ENCODE data around the gene LMTK2.
A peak's percentile ranks its signal among the peaks of the same experiment; 100 is the strongest.

Gene LMTK2

GRCh38 chr7:98175260-98175940, 68.7 kb downstream of the LMTK2 start:
- no peak for DNase-seq (ENCODE audit: low read depth in 2 of 2)

GRCh38 chr7:98177553-98177952, 70.9 kb downstream of the LMTK2 start:
- no peak for DNase-seq (ENCODE audit: low read depth in 2 of 2)

GRCh38 chr7:98178321-98178720, 71.7 kb downstream of the LMTK2 start:
- DNase-seq (ENCODE audit: low read depth in 2 of 2): no peak

- no peak for DNase-seq (ENCODE audit: low read depth in 2 of 2)
These were observed 72.3 kb downstream of the LMTK2 start for GRCh38 chr7:98178762-98179490.

GRCh38 chr7:98180751-98181150, 74.1 kb downstream of the LMTK2 start:
- no peak for DNase-seq (ENCODE audit: low read depth in 2 of 2)

GRCh38 chr7:98185101-98185500, 78.4 kb downstream of the LMTK2 start:
- no peak for DNase-seq (ENCODE audit: low read depth in 2 of 2)

GRCh38 chr7:98186452-98187137, 79.9 kb downstream of the LMTK2 start:
- DNase-seq (ENCODE audit: low read depth in 2 of 2): no peak

GRCh38 chr7:98187138-98187502, 80.5 kb downstream of the LMTK2 start:
- DNase-seq (ENCODE audit: low read depth in 2 of 2): no peak

GRCh38 chr7:98189559-98189958, 82.9 kb downstream of the LMTK2 start:
- DNase-seq (ENCODE audit: low read depth in 2 of 2): no peak

GRCh38 chr7:98191668-98192431, 85.2 kb downstream of the LMTK2 start:
- DNase-seq (ENCODE audit: low read depth in 2 of 2): no peak

GRCh38 chr7:98192781-98193457, 86.3 kb downstream of the LMTK2 start:
- DNase-seq (ENCODE audit: low read depth in 2 of 2): no peak

GRCh38 chr7:98193474-98194180, 87.0 kb downstream of the LMTK2 start:
- no peak for DNase-seq (ENCODE audit: low read depth in 2 of 2)

GRCh38 chr7:98194186-98194585, 87.5 kb downstream of the LMTK2 start:
- no peak for DNase-seq (ENCODE audit: low read depth in 2 of 2)

- DNase-seq (ENCODE audit: low read depth in 2 of 2): no peak
These were observed 88.2 kb downstream of the LMTK2 start for GRCh38 chr7:98194672-98195457.

- no peak for DNase-seq (ENCODE audit: low read depth in 2 of 2)
These were observed 90.3 kb downstream of the LMTK2 start for GRCh38 chr7:98196706-98197605.

- no peak for DNase-seq (ENCODE audit: low read depth in 2 of 2)
These were observed 92.5 kb downstream of the LMTK2 start for GRCh38 chr7:98199131-98199530.

GRCh38 chr7:98200364-98200763, 93.7 kb downstream of the LMTK2 start:
- DNase-seq (ENCODE audit: low read depth in 2 of 2): no peak

GRCh38 chr7:98202367-98203195, 95.9 kb downstream of the LMTK2 start:
- DNase-seq (ENCODE audit: low read depth in 2 of 2): peak; percentile 21 to 64

Measured in stimulated activated CD4-positive, alpha-beta T cell treated with anti-CD3 and anti-CD28 coated beads, Interleukin-12 subunit alpha, Interleukin-12 subunit beta, amount 100 ng/mL, for 24 hours (primary cell).